GM18868 (cell line): ENCODE measurements around the gene NR6A1.
"Not testable (repeated sequence)": the region's sequence is repeated elsewhere in the genome, so short reads cannot be mapped to it uniquely, and the experiment has no call there.

Experiments used
- ATAC-seq: cut with Tn5 transposase; IDR thresholded peaks from one replicate; pipeline ENCODE4 v1.9.1; 2021; ENCODE audit warnings: mild to moderate bottlenecking, moderate library complexity; ENCODE audit not compliant: unreplicated experiment

Gene NR6A1

DNA sequence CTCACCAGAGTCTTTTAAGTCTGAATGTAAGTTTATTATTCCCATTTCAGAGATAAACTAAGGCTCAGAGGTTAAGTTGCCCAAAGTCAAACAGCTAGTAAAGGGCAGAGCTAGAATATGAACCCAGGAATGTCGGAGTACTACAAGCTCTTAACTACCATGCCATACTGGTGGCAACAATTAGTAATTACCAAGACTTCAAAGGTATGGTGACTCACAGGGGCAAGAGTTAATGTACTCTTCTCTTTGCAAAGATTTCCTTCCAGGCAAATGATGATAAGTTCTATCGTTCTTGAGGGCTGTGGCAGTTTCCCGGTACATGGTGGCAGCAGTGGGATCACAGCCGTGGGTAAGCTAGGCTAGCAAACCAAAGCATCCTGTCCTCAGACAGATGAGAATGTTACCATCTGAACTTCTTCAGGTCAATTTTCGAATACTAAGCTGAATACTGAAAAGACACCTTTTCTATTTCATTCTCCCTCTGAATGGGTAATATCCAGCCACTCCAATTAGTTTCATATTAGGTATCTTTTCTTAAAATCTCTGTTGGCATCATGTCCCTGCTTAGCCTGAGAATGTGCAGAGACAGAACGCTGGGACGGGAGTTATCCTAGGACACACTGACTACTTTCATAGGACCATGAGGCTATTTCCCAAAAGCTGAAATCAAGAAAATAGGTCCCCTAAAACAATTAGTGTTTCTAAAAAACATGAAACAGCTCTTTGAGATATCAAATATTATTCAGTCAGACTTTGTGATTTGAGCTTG lies 147.0 kb downstream of the NR6A1 start:
- ATAC-seq = no peak

DNA sequence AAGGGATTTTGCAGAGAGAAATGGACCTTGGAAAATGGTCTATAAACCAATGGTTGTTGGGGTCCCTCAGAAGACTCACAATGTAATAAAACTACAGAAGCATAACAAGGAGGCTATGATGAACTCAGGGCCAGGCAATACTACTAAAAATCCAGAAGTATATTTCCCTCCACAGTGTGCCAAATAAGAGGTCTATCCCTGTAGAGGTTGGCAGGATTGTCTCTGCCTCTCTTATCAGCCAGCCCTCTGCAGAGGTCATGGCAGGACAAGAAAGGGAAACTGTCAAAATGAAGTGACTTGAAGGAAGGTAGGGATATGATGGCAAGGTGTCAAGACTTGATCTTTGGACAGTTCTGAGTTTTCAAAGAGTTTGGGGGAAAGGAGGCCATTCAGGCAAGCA lies 148.2 kb downstream of the NR6A1 start:
- ATAC-seq = no peak

DNA sequence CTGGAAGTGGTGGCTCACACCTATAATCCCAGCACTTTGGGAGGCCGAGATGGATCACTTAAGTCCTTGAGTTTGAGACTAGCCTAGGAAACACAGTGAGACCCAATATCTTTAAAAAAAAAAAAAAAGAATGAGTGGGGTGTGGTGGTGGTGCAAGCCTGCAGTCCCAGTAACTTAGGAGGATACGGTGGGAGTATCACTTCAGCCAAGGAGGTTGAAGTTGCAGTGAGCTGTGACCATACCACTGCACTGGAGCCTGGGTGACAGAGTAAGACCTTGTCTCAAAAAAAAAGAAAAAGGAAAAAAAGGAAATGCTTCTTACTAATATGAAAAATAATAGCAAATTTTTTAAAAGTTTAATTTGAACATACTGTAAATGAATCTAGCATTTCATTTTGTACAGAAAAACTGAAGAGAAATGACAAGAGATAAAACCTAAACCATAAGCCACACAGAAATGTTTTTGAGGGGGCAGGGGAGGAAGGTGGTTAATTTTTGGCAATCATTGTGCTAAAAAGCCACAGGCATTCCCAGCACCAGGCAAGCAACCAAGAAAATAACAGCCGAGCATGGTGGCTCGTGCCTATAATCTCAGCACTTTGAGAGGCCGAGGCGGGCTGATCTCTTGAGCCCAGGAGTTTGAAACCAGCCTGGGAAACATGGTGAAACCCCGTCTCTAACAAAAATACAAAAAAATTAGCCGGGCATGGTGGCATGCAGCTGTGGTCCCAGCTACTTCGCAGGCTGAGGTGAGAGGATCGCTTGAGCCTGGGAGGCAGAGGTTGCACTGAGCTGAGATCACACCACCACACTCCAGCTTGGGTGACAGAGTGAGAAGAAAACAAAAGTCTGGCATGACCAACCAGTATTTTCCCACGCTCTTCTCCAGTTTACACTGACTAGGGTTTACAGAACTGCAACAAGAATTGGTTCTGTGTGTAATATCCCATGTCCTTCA lies 149.5 kb downstream of the NR6A1 start:
- peak; percentile 73 for ATAC-seq

DNA sequence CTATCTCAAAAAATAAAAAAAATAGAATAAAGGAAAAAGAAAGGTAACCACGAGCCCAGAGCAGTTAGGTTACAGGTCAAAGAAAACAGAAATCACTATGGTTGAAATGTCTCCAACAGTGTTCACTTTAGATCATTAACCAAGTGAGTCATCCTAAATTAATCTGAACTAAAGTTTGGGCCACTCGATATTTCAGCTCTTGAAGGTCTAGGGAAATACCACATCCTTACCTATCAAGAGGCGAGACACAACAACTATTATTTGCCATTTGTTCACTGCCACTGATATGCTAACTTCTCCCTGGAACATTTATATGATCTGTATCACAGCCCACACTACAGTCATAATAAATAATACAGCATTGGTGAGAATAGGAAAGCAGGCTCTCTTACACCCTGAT lies 152.6 kb downstream of the NR6A1 start:
- no peak for ATAC-seq

DNA sequence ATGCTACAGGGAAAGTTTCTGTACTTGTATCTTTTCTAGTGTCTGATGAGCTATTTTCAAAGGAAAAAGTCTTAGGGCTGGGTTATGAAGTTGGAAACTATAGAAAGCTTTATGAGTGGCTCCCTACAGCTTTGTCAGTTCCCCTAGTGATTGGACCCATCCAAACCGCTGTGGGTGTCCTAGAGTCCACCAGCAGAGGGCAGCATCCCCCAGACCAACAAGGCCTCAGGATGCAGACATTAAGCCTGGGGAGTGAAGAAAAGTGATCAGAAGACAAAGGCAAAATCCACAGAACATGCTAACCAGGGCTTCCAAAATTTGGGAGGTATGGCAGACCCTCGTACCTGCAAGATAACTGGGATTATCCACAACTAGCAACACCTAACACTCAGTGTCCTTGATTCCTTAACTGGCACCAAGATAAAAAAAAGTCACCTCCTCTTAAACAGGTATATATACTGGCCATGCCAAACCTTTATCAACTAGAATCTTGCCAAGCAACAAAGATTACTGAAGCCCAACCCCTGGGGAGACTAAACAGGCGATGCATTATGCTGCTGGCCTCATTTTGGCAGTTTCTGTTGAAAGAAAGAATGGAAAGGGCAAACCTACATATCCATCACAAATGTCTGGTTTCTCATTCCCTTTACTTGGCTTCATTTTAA lies 153.5 kb downstream of the NR6A1 start:
- ATAC-seq = peak; percentile 31

DNA sequence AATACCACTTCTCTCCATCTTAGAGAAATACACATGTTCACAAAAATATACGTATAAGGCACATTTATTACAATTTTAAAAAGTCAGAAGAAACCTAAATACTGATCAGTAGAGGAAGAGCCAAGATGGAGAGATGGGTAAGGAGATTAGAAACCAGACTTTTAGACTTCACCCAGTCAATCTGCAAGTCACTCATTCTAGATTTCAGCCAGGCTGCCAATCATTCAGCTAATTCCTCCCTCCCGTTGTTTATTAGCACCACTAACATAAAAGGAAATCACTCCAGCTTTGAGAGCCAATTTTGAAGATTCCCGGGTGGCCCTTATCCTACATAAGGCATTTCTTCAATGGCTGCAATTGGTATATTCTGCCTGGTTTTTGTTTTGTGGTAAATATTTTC lies 154.2 kb downstream of the NR6A1 start:
- no peak for ATAC-seq

DNA sequence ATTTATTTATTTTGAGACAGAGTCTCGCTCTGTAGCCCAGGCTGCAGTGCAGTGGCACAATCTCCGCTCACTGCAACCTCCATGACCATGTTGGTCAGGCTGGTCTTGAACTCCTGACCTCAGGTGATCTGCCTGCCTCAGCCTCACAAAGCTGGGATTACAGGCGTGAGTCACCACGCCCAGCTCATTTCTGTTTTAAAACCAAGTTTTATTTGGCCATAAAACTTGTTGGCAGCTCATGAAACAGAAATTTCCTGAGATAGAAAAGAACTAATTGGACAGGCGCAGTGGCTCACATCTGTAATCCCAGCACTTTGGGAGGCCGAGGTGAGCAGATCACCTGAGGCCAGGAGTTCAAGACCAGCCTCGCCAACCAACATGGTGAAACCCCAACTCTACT lies 155.3 kb downstream of the NR6A1 start:
- ATAC-seq = not testable (repeated sequence)

DNA sequence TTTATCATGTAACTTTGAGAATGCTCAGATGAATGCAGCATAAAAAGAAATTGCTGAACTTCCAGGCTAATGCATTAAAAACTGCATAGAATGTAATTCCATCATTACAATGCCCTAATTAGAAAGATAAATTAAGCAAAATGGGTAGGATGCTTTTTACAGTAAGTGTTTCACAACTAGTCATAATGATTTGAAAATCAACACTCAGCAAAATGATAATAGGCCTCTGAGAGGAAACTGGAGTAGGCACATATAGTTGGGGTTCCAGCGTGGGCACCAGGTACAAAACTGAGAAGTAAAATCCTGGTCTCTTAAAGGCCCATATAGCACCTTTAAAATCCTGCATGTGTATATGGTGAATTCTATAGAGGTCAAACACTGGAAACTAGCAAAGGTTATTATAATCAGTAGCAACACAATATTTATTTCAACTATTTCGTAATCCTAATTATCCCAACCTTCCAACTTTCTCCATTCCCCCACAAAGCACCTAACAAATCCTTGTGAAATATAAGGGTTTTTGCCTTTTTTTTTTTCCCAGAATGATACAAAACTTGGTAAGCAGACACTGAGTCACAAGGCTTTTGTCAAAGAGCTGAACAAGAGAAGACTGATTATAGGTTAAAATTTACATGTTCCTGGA lies 155.9 kb downstream of the NR6A1 start:
- ATAC-seq = no peak

DNA sequence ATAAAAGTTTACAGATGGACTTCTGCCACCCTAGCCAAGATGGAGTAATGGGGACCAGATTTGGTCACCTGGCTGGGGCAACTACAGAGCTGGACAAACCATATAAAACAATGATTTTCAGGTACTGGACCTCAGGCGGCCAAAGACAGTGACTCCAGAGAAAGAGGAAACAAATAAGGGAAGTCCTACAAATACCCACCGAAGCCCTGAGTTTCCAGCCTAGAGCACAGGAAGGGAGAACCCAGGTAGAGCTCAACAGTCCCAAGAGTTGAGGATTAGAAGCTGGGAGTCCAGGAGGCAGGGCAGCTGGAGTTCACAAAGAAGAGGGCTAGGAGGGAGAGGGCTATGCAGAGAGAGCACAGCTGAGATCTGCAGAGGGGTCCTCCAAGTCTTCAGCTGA lies 157.3 kb downstream of the NR6A1 start:
- ATAC-seq = no peak

DNA sequence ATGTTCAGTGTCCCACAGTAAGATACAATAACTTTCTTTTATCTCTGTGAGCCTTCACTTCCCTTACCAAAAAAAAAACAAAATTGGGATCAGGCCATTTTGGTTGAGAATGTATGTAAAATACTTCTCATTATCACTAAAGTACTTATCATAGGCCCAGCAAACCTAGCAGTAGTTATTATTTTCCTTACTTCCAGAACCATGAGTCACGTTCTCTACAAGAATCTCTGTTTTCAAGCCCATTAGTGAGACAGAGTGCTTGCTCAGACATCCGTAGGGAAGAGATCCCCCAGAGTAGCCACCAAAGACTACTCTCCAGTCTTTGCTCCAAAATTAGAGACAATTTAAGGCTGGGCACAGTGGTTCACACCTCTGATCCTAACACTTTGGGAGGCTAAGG lies 160.0 kb downstream of the NR6A1 start:
- ATAC-seq = no peak

DNA sequence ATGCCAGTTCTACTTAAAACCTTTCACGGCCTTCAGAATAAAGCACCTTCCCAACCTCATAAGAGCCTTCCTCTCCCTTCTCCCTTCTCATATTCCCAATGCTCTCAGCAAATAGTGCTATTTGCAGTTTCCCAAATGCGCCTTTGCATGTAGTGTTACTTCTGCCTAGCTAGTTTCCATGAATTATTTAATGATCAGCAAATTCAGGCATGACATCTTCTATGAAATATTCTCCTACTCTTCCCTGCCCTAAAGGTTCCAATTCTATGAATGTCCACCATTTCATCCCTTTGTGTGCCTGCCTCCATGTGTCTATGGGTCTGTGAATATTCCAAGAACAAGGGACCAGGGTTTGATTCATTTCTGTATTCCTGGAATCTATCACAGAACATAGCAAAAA lies 165.1 kb downstream of the NR6A1 start:
- no peak for ATAC-seq

DNA sequence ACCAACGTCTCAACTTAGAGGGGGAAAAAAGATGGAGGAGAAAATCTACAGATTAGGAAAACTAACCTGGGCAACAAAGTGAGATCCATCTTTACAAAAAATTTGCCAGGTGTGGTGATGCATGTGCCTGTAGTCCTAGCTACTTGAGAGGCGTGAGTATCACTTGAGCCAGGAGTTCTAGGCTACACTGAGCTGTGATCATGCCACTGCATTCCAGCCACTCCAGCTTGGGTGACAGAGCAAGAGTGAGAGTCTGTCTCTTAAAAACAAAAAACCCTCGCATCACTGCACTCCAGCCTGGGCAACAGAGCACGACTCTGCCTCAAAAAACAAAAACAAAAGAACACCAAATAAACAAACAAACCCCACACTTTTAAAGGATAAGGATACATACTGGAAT lies 165.9 kb downstream of the NR6A1 start:
- ATAC-seq = no peak

DNA sequence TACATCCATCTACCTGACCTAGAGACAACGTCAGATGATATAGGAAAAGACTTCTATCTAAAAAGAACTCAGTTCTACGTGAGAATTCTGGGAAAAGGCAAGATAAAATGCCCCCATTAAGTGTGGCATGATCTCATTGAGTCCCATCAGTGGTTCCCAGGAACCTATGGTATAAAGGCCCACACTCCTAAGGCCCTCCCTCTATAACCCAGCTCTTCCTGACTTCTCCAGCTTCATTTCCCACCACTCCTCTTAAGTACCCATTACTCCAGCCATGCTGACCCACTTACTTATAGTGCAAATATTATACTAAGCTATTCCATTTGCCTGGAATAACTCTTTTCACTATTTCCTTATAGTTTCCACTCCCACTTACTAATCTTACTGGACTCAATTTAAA lies 168.5 kb downstream of the NR6A1 start:
- no peak for ATAC-seq

DNA sequence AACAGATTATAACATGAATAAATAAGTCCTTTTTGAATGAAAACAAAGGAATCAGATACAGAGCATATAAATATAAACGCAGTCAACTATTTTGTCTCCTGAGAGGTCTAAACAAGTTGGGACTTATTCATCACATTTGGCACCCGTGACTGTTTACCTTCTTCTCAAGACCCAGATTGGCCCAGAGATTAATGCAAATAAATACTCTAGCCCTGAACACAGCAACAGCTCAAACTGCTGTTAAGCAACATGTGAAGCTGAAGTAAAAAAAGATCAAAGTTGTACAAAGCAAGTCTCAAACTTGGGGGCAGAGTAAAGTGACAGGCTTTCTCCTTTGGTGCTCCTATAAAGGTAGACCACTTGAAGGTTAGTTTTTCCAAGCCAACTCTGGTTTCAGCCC lies 168.9 kb downstream of the NR6A1 start:
- no peak for ATAC-seq

DNA sequence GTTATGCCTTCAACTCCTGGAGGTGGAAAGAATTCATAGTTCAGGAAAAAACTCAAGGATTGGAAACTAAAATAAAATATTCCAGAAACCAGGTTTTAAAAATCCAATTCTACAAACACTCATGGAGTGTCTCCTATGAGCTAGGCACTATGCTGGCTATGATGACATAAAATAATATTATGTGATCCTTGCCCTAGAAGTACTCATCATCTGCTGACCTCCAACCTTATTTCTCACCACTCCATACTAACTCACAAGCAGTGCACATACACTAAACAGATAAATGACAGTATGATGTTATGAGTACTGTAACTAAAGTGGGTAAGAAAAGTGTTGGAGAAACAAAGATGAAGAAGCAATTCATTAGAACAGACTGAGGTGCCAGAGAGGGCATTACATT lies 170.7 kb downstream of the NR6A1 start:
- ATAC-seq = no peak

DNA sequence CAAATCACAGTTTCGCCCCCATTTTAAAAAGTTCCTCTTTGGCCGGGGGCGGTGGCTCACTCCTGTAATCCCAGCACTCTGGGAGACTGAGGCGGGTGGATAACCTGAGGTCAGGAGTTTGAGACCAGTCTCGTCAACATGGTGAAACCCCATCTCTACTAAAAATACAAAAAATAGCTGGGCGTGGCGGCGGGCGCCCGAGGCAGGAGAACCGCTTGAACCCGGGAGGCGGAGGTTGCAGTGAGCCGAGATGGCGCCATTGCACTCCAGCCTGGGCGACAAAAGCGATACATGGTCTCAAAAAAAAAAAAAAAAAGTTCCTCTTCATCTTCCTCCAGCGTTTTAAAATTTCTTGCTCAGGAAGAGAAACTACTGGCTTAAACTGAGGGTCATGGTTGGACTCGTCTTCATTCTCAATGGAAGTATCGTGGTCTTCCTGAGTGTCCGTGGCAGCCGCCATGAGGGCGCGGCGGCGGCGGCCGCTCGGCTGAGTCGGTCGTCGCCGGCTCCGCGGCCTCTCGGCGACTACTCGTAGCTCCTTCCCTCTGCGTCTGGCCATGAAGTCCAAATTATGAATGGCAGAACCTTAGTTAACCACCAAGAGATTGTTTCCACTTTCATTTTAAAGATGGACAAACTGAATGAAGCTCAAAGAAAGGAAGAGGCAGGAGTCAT lies 171.9 kb downstream of the NR6A1 start:
- ATAC-seq = no peak

DNA sequence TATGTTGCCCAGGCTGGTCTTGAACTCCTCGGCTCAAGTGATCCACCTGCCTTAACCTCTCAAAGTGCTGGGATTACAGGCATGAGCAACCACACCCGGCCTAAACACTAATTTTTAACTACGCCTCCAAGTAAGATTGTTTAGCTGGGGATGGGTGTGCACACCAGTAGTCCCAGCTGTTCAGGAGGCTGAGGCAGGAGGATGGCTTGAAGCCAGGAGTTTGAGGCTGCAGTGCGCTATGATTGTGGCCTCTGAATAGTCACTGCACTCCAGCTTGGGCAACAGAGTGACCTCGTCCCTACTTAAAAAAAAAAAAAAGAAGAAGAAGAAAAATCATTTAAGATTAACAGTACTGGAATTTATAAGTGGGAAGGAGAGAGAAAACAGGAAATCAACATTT lies 173.1 kb downstream of the NR6A1 start:
- ATAC-seq = no peak

DNA sequence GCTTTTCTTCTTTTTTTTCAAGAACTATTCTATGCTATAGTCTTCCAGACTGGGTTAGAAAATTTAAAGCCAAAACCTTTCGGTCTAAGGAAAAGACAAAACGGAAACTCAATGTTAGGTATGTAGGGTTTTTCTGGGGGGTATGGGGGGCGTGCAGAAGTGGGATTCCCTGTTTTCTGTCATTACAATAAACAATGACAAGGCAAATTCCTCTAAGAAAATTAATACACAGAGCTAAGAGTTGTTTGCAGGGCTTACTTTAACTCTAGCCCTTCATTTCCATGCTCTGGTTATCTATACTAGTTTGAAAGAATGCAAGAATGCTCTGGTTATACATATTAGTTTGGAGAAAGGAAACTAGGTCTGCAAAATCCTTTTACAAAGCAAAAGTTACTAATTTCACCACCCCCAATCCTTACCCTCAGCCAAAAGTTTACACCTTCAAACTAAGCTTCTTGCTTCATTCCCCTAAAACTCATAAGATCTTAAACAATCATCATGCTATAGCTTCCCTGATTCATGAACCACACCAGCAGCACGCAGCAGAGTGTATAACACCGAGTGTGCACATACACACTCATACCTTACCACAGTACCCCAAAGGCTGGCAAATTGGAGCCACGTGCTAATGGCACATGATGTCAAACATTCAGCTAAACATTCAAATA lies 174.8 kb downstream of the NR6A1 start:
- no peak for ATAC-seq

DNA sequence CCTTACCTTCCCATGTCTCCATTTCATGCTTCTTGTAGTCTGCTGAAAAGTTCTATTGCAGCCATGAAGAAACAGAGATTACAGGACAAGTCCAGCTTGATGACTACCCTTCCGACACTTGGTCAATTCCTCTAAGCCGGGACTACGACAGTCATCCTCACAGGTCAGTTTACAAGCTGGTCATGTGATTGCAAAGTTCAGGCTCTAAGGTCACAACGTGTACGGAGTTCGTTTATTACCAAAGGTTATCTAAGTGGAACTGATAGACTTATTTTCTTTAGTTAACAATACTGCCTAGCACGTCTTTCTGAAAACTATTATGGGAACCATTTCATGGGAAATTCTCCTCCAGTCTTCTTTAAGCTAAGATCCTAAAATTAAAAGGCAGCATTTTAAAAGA lies 175.4 kb downstream of the NR6A1 start:
- ATAC-seq = no peak

DNA sequence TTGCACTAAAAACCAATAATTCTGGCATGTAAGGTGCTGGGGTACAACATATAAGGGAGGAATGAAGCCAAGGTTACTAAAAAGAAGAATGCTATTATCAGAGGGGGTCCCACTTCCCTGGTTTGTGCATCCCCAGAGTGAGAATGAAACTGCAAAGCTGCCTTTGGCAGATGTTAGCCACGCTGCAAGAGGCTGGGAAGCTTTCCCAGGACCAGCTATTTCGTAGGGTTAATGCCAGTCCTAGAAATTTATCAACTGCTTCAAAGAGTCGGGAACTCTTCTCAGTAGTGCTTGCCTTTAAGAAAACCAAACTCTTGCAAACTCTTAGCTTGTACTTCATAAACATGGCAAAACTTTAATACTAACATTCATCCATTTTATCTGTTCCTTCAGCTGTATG lies 176.4 kb downstream of the NR6A1 start:
- no peak for ATAC-seq
